AG10803 (cell line): ENCODE measurements around the gene SLC9A4.

ENCODE experiments used
- DNase-seq: peaks from one replicate; pipeline ENCODE4 v3.0.0; 2010; ENCODE audit warnings: low read depth
- H3K4me3 ChIP-seq: 2 replicates; pipeline ENCODE4 v1.5.1; 2011; ENCODE audit warnings: mild to moderate bottlenecking, low read length, control low read depth
- TF ChIP-seq, protein P1 (sequence below): conservative IDR thresholded peaks from 2 replicates; pipeline ENCODE4 v1.5.1; 2011; ENCODE audit warnings: mild to moderate bottlenecking, low read length, control low read depth, inconsistent platforms

SLC9A4 gene

DNA sequence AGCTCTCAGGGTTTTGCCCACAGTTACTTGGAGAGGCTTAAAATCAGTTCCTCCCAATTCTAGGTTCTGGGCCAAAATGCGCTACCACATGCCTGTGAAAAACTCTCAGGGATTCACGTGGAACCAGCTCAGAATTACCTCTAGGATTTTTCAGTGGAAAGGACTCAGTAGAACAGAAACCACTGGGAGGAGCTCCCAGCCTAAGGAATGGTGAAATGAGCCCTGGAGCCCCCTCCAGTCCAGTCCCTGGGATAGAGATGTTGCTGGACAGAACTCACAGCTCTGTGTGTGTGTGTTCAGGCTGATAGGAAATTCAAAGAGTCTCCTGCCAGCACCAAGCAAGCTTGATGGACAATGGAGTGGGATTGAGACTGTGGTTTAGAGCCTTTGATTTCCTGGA lies 21.1 kb upstream of the SLC9A4 start:
- TF ChIP-seq, protein P1, sequence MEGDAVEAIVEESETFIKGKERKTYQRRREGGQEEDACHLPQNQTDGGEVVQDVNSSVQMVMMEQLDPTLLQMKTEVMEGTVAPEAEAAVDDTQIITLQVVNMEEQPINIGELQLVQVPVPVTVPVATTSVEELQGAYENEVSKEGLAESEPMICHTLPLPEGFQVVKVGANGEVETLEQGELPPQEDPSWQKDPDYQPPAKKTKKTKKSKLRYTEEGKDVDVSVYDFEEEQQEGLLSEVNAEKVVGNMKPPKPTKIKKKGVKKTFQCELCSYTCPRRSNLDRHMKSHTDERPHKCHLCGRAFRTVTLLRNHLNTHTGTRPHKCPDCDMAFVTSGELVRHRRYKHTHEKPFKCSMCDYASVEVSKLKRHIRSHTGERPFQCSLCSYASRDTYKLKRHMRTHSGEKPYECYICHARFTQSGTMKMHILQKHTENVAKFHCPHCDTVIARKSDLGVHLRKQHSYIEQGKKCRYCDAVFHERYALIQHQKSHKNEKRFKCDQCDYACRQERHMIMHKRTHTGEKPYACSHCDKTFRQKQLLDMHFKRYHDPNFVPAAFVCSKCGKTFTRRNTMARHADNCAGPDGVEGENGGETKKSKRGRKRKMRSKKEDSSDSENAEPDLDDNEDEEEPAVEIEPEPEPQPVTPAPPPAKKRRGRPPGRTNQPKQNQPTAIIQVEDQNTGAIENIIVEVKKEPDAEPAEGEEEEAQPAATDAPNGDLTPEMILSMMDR, result no peak
- no peak for DNase-seq
- H3K4me3 ChIP-seq, result no peak overlapping the region

GRCh38 chr2:102453501-102453900 lies 19.5 kb upstream of the SLC9A4 start:
- DNase-seq, result no peak
- TF ChIP-seq, protein P1, result no peak
- H3K4me3 ChIP-seq, result no peak overlapping the region

- TF ChIP-seq, protein P1, result no peak
- H3K4me3 ChIP-seq, result no peak overlapping the region
- DNase-seq, result no peak
These were observed 17.9 kb upstream of the SLC9A4 start for GRCh38 chr2:102455061-102455670.

- no peak overlapping the region for H3K4me3 ChIP-seq
- TF ChIP-seq, protein P1, result no peak
- no peak for DNase-seq
These were observed 12.6 kb upstream of the SLC9A4 start for GRCh38 chr2:102460467-102460866.

DNA sequence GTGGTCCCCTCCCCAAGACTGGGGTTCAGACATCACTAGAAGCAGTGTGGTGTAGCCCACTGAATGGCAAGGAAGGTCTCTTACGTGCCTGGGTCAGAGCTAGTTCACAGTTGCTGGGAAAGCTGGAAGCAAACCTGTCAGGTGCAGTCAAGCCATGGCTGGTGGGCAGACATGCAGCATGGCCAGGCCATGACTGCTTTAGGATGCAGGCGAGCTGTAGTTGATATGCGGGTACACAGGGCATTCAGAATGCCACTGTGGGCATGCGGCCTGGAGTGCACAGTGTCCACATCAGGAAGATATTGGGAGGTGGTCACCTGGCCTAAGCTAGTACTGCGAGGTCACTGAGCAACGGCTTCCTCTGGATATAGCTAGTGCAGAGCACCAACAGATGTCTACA lies 11.8 kb upstream of the SLC9A4 start:
- no peak overlapping the region for H3K4me3 ChIP-seq
- DNase-seq, result no peak
- TF ChIP-seq, protein P1, result no peak

DNA sequence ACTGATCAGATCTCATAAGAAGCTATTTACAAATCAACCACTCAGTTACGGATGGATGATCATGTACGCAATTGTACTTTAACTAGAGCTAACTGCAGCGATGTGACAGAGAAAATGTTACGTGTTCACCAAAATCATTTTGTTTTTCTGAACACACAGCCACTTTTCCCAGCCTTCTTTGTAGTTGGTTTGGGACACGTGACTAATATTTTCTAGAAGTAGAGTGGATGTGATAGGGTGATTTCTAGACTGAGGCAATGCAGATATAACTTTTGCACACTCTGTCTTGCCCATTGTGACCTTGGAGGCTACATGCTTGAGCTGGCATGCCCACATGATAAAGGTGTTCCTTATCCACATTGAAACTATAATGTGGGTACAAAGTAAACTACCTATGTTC lies 9.9 kb upstream of the SLC9A4 start:
- DNase-seq, result no peak
- H3K4me3 ChIP-seq, result no peak overlapping the region
- TF ChIP-seq, protein P1, result no peak

DNA sequence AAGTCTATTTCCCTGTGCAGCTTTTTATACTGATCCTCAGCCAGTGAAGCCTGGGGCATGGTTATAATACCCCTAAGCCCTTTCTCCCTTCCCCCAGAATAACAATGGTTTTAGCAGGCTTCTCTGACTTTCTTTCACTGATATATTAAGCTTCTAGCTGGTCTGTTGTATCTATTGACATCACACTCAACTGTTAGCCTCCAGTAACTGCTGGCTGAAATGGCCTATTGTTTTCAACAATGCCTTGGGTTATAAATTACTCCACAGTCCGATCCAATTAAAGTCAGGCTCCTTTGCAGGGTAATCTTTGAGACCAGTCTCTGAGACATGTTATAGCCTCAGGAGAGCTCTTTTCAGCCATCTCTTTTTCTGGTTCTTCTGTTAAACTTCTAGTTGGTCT lies 2.9 kb upstream of the SLC9A4 start:
- TF ChIP-seq, protein P1, result no peak
- no peak for DNase-seq
- H3K4me3 ChIP-seq, result no peak overlapping the region
